Mucosa of rectum (tissue), 2 donors: ENCODE results near the gene OR10H5.
"Not testable (repeated sequence)": the region's sequence is repeated elsewhere in the genome, so short reads cannot be mapped to it uniquely, and the experiment has no call there.

Experiments
- H3K27ac ChIP-seq, 2 donors: one replicate each; pipeline ENCODE4 v1.7.0; 2013; ENCODE audit warnings: inconsistent platforms in 2 of 2, low read depth in 2 of 2, low read length in 2 of 2
- H3K27me3 ChIP-seq, 2 donors: one replicate each; pipeline ENCODE4 v1.7.0; 2013; ENCODE audit warnings: low read length in 2 of 2; ENCODE audit not compliant: control insufficient read depth in 2 of 2, insufficient read depth in 2 of 2
- H3K36me3 ChIP-seq, 2 donors: one replicate each; pipeline ENCODE4 v1.7.0; 2013; ENCODE audit warnings: low read length in 2 of 2; ENCODE audit not compliant: control insufficient read depth in 2 of 2, insufficient read depth in 2 of 2
- H3K4me1 ChIP-seq, 2 donors: one replicate each; pipeline ENCODE4 v1.7.0; 2013; ENCODE audit warnings: low read length in 2 of 2, mild to moderate bottlenecking in 1 of 2; ENCODE audit not compliant: control insufficient read depth in 2 of 2, insufficient read depth in 2 of 2
- H3K4me3 ChIP-seq, 2 donors: one replicate each; pipeline ENCODE4 v1.7.0; 2013; ENCODE audit warnings: low read length in 2 of 2
- H3K9ac ChIP-seq, 2 donors: one replicate each; pipeline ENCODE4 v1.7.0; 2013; ENCODE audit warnings: low read length in 2 of 2, low read depth in 1 of 2, mild to moderate bottlenecking in 1 of 2
- H3K9me3 ChIP-seq, 2 donors: one replicate each; pipeline ENCODE4 v1.7.0; 2013; ENCODE audit warnings: low read length in 2 of 2; ENCODE audit not compliant: control insufficient read depth in 2 of 2
- donor health status: healthy.
- donor health status: Normal muscosa, but diverticular disease.

OR10H5 gene

GRCh38 chr19:15841875-15842569 is 54.6 kb downstream of the OR10H5 start:
- H3K9ac ChIP-seq, result no peak overlapping the region
- H3K36me3 ChIP-seq, result no peaks in the 10 kb centered on the region
- H3K4me3 ChIP-seq, result no peak overlapping the region
- H3K4me1 ChIP-seq, result no peaks in the 10 kb centered on the region
- H3K27me3 ChIP-seq, result no peaks in the 10 kb centered on the region
- H3K9me3 ChIP-seq, result no peaks in the 10 kb centered on the region
- no peak overlapping the region for H3K27ac ChIP-seq

- Histone ChIP-seq H3K27ac (no peak overlapping the region), H3K9ac (no peak overlapping the region), H3K36me3 (no peaks in the 10 kb centered on the region), H3K4me3 (no peak overlapping the region), H3K9me3 (no peaks in the 10 kb centered on the region), H3K4me1 (no peaks in the 10 kb centered on the region), H3K27me3 (no peaks in the 10 kb centered on the region)
These were observed 55.9 kb downstream of the OR10H5 start for GRCh38 chr19:15843203-15843893.

- not testable (repeated sequence) for H3K27me3 ChIP-seq, H3K9ac ChIP-seq, H3K4me1 ChIP-seq, H3K9me3 ChIP-seq, H3K4me3 ChIP-seq, H3K36me3 ChIP-seq, H3K27ac ChIP-seq
These were observed 56.4 kb downstream of the OR10H5 start for GRCh38 chr19:15843894-15844222.

- Histone ChIP-seq H3K36me3 (no peaks in the 10 kb centered on the region), H3K9ac (no peak overlapping the region), H3K27ac (no peak overlapping the region), H3K4me3 (no peak overlapping the region), H3K4me1 (no peaks in the 10 kb centered on the region), H3K27me3 (no peaks in the 10 kb centered on the region), H3K9me3 (no peaks in the 10 kb centered on the region)
These were observed 59.5 kb downstream of the OR10H5 start for GRCh38 chr19:15846923-15847322.

GRCh38 chr19:15850385-15850784 is 62.9 kb downstream of the OR10H5 start:
- no peak overlapping the region for H3K27ac ChIP-seq
- no peak overlapping the region for H3K4me3 ChIP-seq
- H3K36me3 ChIP-seq, result no peaks in the 10 kb centered on the region
- H3K9me3 ChIP-seq, result no peaks in the 10 kb centered on the region
- H3K4me1 ChIP-seq, result no peaks in the 10 kb centered on the region
- no peaks in the 10 kb centered on the region for H3K27me3 ChIP-seq
- no peak overlapping the region for H3K9ac ChIP-seq
